ENCODE results near the gene ATP2A1.

DNA sequence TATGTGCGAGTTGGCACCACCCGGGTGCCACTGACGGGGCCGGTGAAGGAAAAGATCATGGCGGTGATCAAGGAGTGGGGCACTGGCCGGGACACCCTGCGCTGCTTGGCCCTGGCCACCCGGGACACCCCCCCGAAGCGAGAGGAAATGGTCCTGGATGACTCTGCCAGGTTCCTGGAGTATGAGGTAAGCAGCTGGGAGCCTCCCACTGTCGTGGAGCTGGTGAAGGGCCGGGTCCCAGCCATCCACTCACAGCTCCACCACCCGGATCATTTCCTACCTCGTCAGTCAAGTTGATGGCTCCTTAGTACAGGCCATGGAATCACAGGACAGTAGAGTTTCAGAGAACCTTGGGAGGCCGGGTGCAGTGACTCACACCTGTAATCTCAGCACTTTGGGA is 20.0 kb downstream of the ATP2A1 start:
- TF ChIP-seq, protein P1, sequence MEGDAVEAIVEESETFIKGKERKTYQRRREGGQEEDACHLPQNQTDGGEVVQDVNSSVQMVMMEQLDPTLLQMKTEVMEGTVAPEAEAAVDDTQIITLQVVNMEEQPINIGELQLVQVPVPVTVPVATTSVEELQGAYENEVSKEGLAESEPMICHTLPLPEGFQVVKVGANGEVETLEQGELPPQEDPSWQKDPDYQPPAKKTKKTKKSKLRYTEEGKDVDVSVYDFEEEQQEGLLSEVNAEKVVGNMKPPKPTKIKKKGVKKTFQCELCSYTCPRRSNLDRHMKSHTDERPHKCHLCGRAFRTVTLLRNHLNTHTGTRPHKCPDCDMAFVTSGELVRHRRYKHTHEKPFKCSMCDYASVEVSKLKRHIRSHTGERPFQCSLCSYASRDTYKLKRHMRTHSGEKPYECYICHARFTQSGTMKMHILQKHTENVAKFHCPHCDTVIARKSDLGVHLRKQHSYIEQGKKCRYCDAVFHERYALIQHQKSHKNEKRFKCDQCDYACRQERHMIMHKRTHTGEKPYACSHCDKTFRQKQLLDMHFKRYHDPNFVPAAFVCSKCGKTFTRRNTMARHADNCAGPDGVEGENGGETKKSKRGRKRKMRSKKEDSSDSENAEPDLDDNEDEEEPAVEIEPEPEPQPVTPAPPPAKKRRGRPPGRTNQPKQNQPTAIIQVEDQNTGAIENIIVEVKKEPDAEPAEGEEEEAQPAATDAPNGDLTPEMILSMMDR (IDR thresholded peaks at IDR 0.05), result no peak
- TF ChIP-seq POLR2A (IDR thresholded peaks at IDR 0.05), result no peak

Data from esophagus squamous epithelium (tissue), 4 donors.